ENCODE results near the gene EIF3L.

Gene EIF3L

GRCh38 chr22:37904572-37905533 is 55.6 kb downstream of the EIF3L start:
- peak overlapping the region; percentile 66 for H3K4me3 ChIP-seq (ENCODE audit: insufficient read length, low read depth)
- no peak for DNase-seq (ENCODE audit: low read depth, low spot score)
- peak overlapping the region; percentile 88 for H3K9ac ChIP-seq (ENCODE audit: insufficient read length, low read depth)

GRCh38 chr22:37905534-37906363 is 56.5 kb downstream of the EIF3L start, which contains the start of gene MICALL1:
MICALL1 (plus strand) TSS chr22:37906297; CDS start chr22:37906423, 126 bp downstream.
- H3K9me3 ChIP-seq (ENCODE audit: insufficient read depth, low read length): no peaks in the 10 kb centered on the region
- no peaks in the 10 kb centered on the region for H3K27me3 ChIP-seq (ENCODE audit: insufficient read depth, insufficient read length)
- TF ChIP-seq ZNF274 (IDR thresholded peaks at IDR 0.05; ENCODE audit: low read depth, low read length): no peak
- TF ChIP-seq SUZ12 (IDR thresholded peaks at IDR 0.05; ENCODE audit: extremely low read depth, insufficient read depth, insufficient read length): no peak
- TF ChIP-seq YY1 (IDR thresholded peaks at IDR 0.05; ENCODE audit: insufficient read depth, insufficient read length): no peak
- H3K9ac ChIP-seq (ENCODE audit: insufficient read length, low read depth): peak within 1 kb of the TSS; percentile 88
- H3K4me3 ChIP-seq (ENCODE audit: insufficient read length, low read depth): peak within 1 kb of the TSS; percentile 66
- no peak for DNase-seq (ENCODE audit: low read depth, low spot score)
- peaks cover 12% of the 10 kb centered on the region for H3K36me3 ChIP-seq (ENCODE audit: insufficient read depth, insufficient read length, low read length)
- H3K4me1 ChIP-seq (ENCODE audit: insufficient read depth, insufficient read length): peaks cover 13% of the 10 kb centered on the region

More at GRCh38 chr22:37904572-37905533, 55.6 kb downstream of the EIF3L start:
- TF ChIP-seq ZNF274 (IDR thresholded peaks at IDR 0.05; ENCODE audit: low read depth, low read length) (no peak), YY1 (IDR thresholded peaks at IDR 0.05; ENCODE audit: insufficient read depth, insufficient read length) (no peak), SUZ12 (IDR thresholded peaks at IDR 0.05; ENCODE audit: extremely low read depth, insufficient read depth, insufficient read length) (no peak)
- Histone ChIP-seq H3K4me1 (ENCODE audit: insufficient read depth, insufficient read length) (peaks cover 9% of the 10 kb centered on the region), H3K36me3 (ENCODE audit: insufficient read depth, insufficient read length, low read length) (peaks cover 12% of the 10 kb centered on the region), H3K27me3 (ENCODE audit: insufficient read depth, insufficient read length) (no peaks in the 10 kb centered on the region), H3K9me3 (ENCODE audit: insufficient read depth, low read length) (no peaks in the 10 kb centered on the region)

- TF ChIP-seq YY1 (IDR thresholded peaks at IDR 0.05; ENCODE audit: insufficient read depth, insufficient read length) (no peak), SUZ12 (IDR thresholded peaks at IDR 0.05; ENCODE audit: extremely low read depth, insufficient read depth, insufficient read length) (no peak), ZNF274 (IDR thresholded peaks at IDR 0.05; ENCODE audit: low read depth, low read length) (no peak)
- peaks cover 12% of the 10 kb centered on the region for H3K36me3 ChIP-seq (ENCODE audit: insufficient read depth, insufficient read length, low read length)
- H3K9ac ChIP-seq (ENCODE audit: insufficient read length, low read depth): peak overlapping the region; percentile 88
- DNase-seq (ENCODE audit: low read depth, low spot score): no peak
- no peaks in the 10 kb centered on the region for H3K27me3 ChIP-seq (ENCODE audit: insufficient read depth, insufficient read length)
- H3K9me3 ChIP-seq (ENCODE audit: insufficient read depth, low read length): no peaks in the 10 kb centered on the region
- peak overlapping the region; percentile 66 for H3K4me3 ChIP-seq (ENCODE audit: insufficient read length, low read depth)
- peaks cover 16% of the 10 kb centered on the region for H3K4me1 ChIP-seq (ENCODE audit: insufficient read depth, insufficient read length)
Observed at GRCh38 chr22:37906364-37907008, 57.3 kb downstream of the EIF3L start.

GRCh38 chr22:37907036-37907954 is 58.1 kb downstream of the EIF3L start:
- no peaks in the 10 kb centered on the region for H3K9me3 ChIP-seq (ENCODE audit: insufficient read depth, low read length)
- DNase-seq (ENCODE audit: low read depth, low spot score): no peak

GRCh38 chr22:37909766-37910165 is 60.5 kb downstream of the EIF3L start:
- H3K4me1 ChIP-seq (ENCODE audit: insufficient read depth, insufficient read length): peaks cover 21% of the 10 kb centered on the region

More at GRCh38 chr22:37907036-37907954, 58.1 kb downstream of the EIF3L start:
- H3K9ac ChIP-seq (ENCODE audit: insufficient read length, low read depth): peak overlapping the region; percentile 81
- peak overlapping the region; percentile 53 for H3K4me3 ChIP-seq (ENCODE audit: insufficient read length, low read depth)
- H3K4me1 ChIP-seq (ENCODE audit: insufficient read depth, insufficient read length): peaks cover 23% of the 10 kb centered on the region
- H3K36me3 ChIP-seq (ENCODE audit: insufficient read depth, insufficient read length, low read length): peaks cover 17% of the 10 kb centered on the region
- no peak for TF ChIP-seq YY1 (IDR thresholded peaks at IDR 0.05; ENCODE audit: insufficient read depth, insufficient read length)
- TF ChIP-seq SUZ12 (IDR thresholded peaks at IDR 0.05; ENCODE audit: extremely low read depth, insufficient read depth, insufficient read length): no peak
- no peak for TF ChIP-seq ZNF274 (IDR thresholded peaks at IDR 0.05; ENCODE audit: low read depth, low read length)
- no peaks in the 10 kb centered on the region for H3K27me3 ChIP-seq (ENCODE audit: insufficient read depth, insufficient read length)

More at GRCh38 chr22:37909766-37910165, 60.5 kb downstream of the EIF3L start:
- no peaks in the 10 kb centered on the region for H3K27me3 ChIP-seq (ENCODE audit: insufficient read depth, insufficient read length)
- no peaks in the 10 kb centered on the region for H3K9me3 ChIP-seq (ENCODE audit: insufficient read depth, low read length)
- no peak overlapping the region for H3K9ac ChIP-seq (ENCODE audit: insufficient read length, low read depth)
- no peak overlapping the region for H3K4me3 ChIP-seq (ENCODE audit: insufficient read length, low read depth)
- DNase-seq (ENCODE audit: low read depth, low spot score): no peak
- H3K36me3 ChIP-seq (ENCODE audit: insufficient read depth, insufficient read length, low read length): peaks cover 31% of the 10 kb centered on the region
- TF ChIP-seq SUZ12 (IDR thresholded peaks at IDR 0.05; ENCODE audit: extremely low read depth, insufficient read depth, insufficient read length) (no peak), YY1 (IDR thresholded peaks at IDR 0.05; ENCODE audit: insufficient read depth, insufficient read length) (no peak), ZNF274 (IDR thresholded peaks at IDR 0.05; ENCODE audit: low read depth, low read length) (no peak)

Measured in NT2/D1 (cell line).